OCI-LY3 (cell line): ENCODE measurements around the gene PDZRN3.

Experiments used
- CTCF ChIP-seq: fragments of 200-600, 300-600 bp; sonication (generic); IDR thresholded peaks from 2 replicates; pipeline ENCODE4 v1.5.1; 2014; ENCODE audit warnings: antibody characterized with exemption, low read length, low read depth
- EZH2phosphoT487 ChIP-seq: fragments of 200-600 bp; shearing (Covaris generic); IDR thresholded peaks from 2 replicates; pipeline ENCODE4 v1.6.1; 2018; ENCODE audit warnings: antibody characterized with exemption, mixed run types, low read depth

- TF ChIP-seq CTCF, result no peak
- TF ChIP-seq EZH2phosphoT487, result no peak
Observed at GRCh38 chr3:73555076-73555475, 69.7 kb downstream of the PDZRN3 start.
